H54 (cell line): ENCODE results near the gene PRMT7.
A peak's percentile ranks its signal among the peaks of the same experiment; 100 is the strongest.

ENCODE experiments used
- DNase-seq: peaks from one replicate; pipeline ENCODE4 v3.0.0; 2011; ENCODE audit warnings: low spot score, mixed read lengths; ENCODE audit not compliant: insufficient read length
- FAIRE-seq: peaks from 3 replicates; lab custom pipeline; 2011; peaks lifted over from hg19 to GRCh38; lab: Jason Lieb, UNC
- POLR2A ChIP-seq: IDR thresholded peaks from 2 replicates; pipeline ENCODE4 v1.6.1; 2011; ENCODE audit warnings: low read depth, mild to moderate bottlenecking, low read length

The PRMT7 gene

GRCh38 chr16:68310774-68311511, at the start of gene PRMT7, which contains the start of gene SLC7A6OS:
PRMT7 (plus strand) TSS chr16:68311019; CDS start chr16:68315980, 4,961 bp downstream.
SLC7A6OS (minus strand) TSS chr16:68310946; CDS start chr16:68310926, 20 bp downstream.
- FAIRE-seq = no peak
- peak; percentile 85 for TF ChIP-seq POLR2A

GRCh38 chr16:68263559-68264127, 47.2 kb upstream of the PRMT7 start:
- TF ChIP-seq POLR2A = no peak
- no peak for DNase-seq
- no peak for FAIRE-seq

More at GRCh38 chr16:68310774-68311511, at the start of gene PRMT7, which contains the start of gene SLC7A6OS:
- peak; percentile 88 for DNase-seq

- peak; percentile 88 for TF ChIP-seq POLR2A
- no peak for FAIRE-seq
- DNase-seq = peak; percentile 84
These were observed 46.4 kb upstream of the PRMT7 start, which contains the start of gene SLC7A6 for GRCh38 chr16:68264128-68265077. SLC7A6 (plus strand) TSS chr16:68264526; CDS start chr16:68274727, 10,201 bp downstream.

GRCh38 chr16:68265078-68265920, 45.5 kb upstream of the PRMT7 start:
- DNase-seq (peak; percentile 85), FAIRE-seq (peak; percentile 50)

GRCh38 chr16:68267612-68268405, 43.0 kb upstream of the PRMT7 start:
- FAIRE-seq = no peak
- TF ChIP-seq POLR2A = no peak
- no peak for DNase-seq

More at GRCh38 chr16:68265078-68265920, 45.5 kb upstream of the PRMT7 start:
- TF ChIP-seq POLR2A = no peak

GRCh38 chr16:68269793-68270192, 41.0 kb upstream of the PRMT7 start:
- FAIRE-seq (no peak), DNase-seq (no peak)
- TF ChIP-seq POLR2A = no peak

- TF ChIP-seq POLR2A = no peak
- no peak for DNase-seq
- FAIRE-seq = no peak
These were observed 40.5 kb upstream of the PRMT7 start for GRCh38 chr16:68270353-68270752.

GRCh38 chr16:68272507-68273209, 38.2 kb upstream of the PRMT7 start:
- DNase-seq (no peak), FAIRE-seq (no peak)

GRCh38 chr16:68273459-68273858, 37.4 kb upstream of the PRMT7 start:
- FAIRE-seq (no peak), DNase-seq (no peak)
- no peak for TF ChIP-seq POLR2A

More at GRCh38 chr16:68272507-68273209, 38.2 kb upstream of the PRMT7 start:
- TF ChIP-seq POLR2A = no peak

- no peak for FAIRE-seq
- no peak for TF ChIP-seq POLR2A
- DNase-seq = no peak
These were observed 36.9 kb upstream of the PRMT7 start for GRCh38 chr16:68273896-68274295.

- no peak for FAIRE-seq
- no peak for DNase-seq
These were observed 36.4 kb upstream of the PRMT7 start for GRCh38 chr16:68274441-68274840.

GRCh38 chr16:68275611-68276191, 35.1 kb upstream of the PRMT7 start:
- DNase-seq (no peak), FAIRE-seq (no peak)
- no peak for TF ChIP-seq POLR2A

More at GRCh38 chr16:68274441-68274840, 36.4 kb upstream of the PRMT7 start:
- TF ChIP-seq POLR2A = no peak
